Peyer's patch (tissue), 4 donors: Measurements from ENCODE around the gene AP4B1. TPM values are rescaled to one million over a fixed set of nuclear protein-coding genes. Genes with fewer than 3 reads are reported as not detected.
A peak's percentile ranks its signal among the peaks of the same experiment; 100 is the strongest.
"Not testable (repeated sequence)": the region's sequence is repeated elsewhere in the genome, so short reads cannot be mapped to it uniquely, and the experiment has no call there.

ENCODE experiments used
- DNase-seq, 3 donors: peaks; one replicate each; pipeline ENCODE4 v3.0.0-alpha.2; 2017 to 2019
- H3K27ac ChIP-seq, 4 donors: fragments of 200-600 bp; sonication (generic); one replicate each; pipeline ENCODE4 v1.5.1; 2016 to 2019
- H3K27me3 ChIP-seq, 2 donors: fragments of 200-600 bp; sonication (generic); one replicate each; pipeline ENCODE4 v1.5.1; 2019
- H3K36me3 ChIP-seq, 3 donors: fragments of 200-600 bp; sonication (generic); one replicate each; pipeline ENCODE4 v1.5.1; 2016 to 2019
- H3K4me1 ChIP-seq, 4 donors: fragments of 200-600 bp; sonication (generic); one replicate each; pipeline ENCODE4 v1.5.1; 2016 to 2019
- H3K4me3 ChIP-seq, 4 donors: fragments of 200-600 bp; sonication (generic); 1 replicate in 3 of 4; 2 replicates in 1 of 4; pipeline ENCODE4 v1.5.1; 2016 to 2019; ENCODE audit warnings: mild to moderate bottlenecking in 1 of 4
- H3K9me3 ChIP-seq, 4 donors: fragments of 200-600 bp; sonication (generic); one replicate each; pipeline ENCODE4 v1.5.1; 2016 to 2019; ENCODE audit warnings: mild to moderate bottlenecking in 1 of 4
- POLR2A ChIP-seq, 2 donors: fragments of 450-650 bp; IDR thresholded peaks; one replicate each; pipeline ENCODE4 v1.5.1; 2017; ENCODE audit warnings: antibody characterized with exemption in 2 of 2, mild to moderate bottlenecking in 2 of 2, moderate library complexity in 2 of 2
- total RNA-seq, 4 donors: library from RNA; depleted of rRNA; stranded (reverse); fragments of >200 nt; gene quantifications; one replicate each; pipeline ENCODE4 v1.1.0, GENCODE V29; 2016
- TF ChIP-seq, protein P1 (sequence below), 6 experiments: fragments of 450-650 bp in 4 of 6; fragments of 200-600 bp in 2 of 6; sonication (generic) in 1 of 6; IDR thresholded peaks; one replicate each; pipeline ENCODE4 v1.5.1; 2017 to 2019; ENCODE audit warnings: antibody characterized with exemption in 6 of 6, mild to moderate bottlenecking in 3 of 6, moderate library complexity in 1 of 6

The AP4B1 gene
- total RNA-seq, 4 donors from 2014 or later, result 20.8 to 45.8 (median 40.1) TPM

DNA sequence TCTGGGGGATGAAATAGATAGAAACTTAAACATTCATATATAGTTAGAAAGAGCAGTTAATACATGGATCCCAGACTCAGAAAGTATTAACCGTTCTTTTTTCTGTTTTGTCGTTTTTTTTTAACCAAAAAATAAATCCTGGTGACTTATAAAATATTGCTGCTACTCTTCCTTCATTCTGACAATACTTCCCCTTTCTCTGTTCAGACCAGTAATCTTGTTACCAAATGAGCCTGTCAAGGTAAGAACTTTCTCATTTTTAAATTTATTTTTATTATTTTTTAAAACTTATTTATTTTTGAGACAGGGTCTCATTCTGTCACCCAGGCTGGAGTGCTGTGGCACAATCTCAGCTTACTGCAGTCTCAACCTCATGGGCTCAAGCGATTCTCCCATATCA, 46.8 kb downstream of the AP4B1 start:
- Histone ChIP-seq H3K27ac (peak overlapping the region in 1 of 4 donors; percentile 69), H3K36me3 (peaks cover 0 to 31% (median 0%) of the 10 kb centered on the region in 3 donors), H3K4me3 (no peak overlapping the region), H3K27me3 (no peaks in the 10 kb centered on the region), H3K9me3 (no peaks in the 10 kb centered on the region), H3K4me1 (peaks cover 0 to 5% (median 0%) of the 10 kb centered on the region in 4 donors)
- no peak for DNase-seq
- TF ChIP-seq, protein P1, sequence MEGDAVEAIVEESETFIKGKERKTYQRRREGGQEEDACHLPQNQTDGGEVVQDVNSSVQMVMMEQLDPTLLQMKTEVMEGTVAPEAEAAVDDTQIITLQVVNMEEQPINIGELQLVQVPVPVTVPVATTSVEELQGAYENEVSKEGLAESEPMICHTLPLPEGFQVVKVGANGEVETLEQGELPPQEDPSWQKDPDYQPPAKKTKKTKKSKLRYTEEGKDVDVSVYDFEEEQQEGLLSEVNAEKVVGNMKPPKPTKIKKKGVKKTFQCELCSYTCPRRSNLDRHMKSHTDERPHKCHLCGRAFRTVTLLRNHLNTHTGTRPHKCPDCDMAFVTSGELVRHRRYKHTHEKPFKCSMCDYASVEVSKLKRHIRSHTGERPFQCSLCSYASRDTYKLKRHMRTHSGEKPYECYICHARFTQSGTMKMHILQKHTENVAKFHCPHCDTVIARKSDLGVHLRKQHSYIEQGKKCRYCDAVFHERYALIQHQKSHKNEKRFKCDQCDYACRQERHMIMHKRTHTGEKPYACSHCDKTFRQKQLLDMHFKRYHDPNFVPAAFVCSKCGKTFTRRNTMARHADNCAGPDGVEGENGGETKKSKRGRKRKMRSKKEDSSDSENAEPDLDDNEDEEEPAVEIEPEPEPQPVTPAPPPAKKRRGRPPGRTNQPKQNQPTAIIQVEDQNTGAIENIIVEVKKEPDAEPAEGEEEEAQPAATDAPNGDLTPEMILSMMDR (IDR thresholded peaks at IDR 0.05), result no peak
- no peak for TF ChIP-seq POLR2A (IDR thresholded peaks at IDR 0.05)

DNA sequence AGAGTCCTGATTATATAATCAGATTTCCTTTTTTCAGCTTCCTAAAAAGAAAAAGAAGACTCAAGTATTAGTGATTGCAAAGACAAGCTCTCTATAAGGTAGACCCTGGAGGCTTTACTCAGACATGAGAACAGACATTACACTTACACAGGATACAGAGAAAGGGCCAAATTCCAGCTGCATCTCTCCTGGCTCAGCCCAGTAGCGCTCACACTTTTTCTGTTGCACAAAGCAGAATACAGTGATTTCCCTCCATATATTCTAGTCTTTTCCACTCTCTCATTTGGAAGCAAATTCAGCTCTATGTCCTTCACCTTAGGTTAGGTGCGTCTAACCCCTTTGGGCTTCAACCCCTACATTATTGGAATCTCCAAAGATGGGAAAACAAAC, 48.2 kb downstream of the AP4B1 start:
- DNase-seq, result no peak
- TF ChIP-seq, protein P1 (IDR thresholded peaks at IDR 0.05), result no peak
- no peak for TF ChIP-seq POLR2A (IDR thresholded peaks at IDR 0.05)
- Histone ChIP-seq H3K27ac (no peak overlapping the region), H3K9me3 (no peaks in the 10 kb centered on the region), H3K4me3 (no peak overlapping the region), H3K4me1 (peaks cover 0 to 5% (median 0%) of the 10 kb centered on the region in 4 donors), H3K27me3 (no peaks in the 10 kb centered on the region), H3K36me3 (peaks cover 0 to 38% (median 0%) of the 10 kb centered on the region in 3 donors)

DNA sequence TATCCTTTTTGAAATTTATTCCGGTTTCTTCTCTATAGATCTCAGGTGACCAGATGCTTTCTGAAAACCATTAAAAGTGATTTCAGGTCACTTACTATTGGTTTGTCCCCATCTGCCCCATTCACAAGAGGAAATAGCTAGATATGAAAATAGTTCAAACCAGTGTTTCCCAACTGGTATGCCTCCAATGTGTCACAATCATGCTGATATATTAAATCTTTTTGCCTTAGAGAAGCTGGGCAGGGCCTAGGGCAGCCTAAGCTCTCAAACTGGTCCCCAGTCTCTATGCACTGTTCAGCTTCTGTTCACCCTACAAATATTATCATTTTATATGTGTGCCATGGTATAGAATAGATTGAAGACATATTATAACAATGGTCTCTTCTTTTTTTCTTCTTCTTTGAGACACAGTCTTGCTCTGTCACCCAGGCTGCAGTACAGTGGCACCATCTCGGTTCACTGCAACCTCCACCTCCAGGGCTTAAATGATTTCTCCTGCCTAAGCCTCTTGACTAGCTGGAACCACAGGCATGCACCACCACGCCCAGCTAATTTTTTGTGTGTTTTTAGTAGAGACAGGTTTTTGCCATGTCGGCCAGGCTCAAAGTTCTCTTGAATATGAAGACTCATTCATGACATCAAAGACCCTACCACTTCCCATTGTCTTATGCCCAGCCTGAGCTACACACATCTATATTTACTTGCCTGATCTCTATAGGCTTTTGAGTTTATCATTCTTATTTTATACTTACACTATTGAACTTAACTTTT, 48.8 kb downstream of the AP4B1 start:
- no peaks in the 10 kb centered on the region for H3K27me3 ChIP-seq
- no peak for TF ChIP-seq POLR2A (IDR thresholded peaks at IDR 0.05)
- TF ChIP-seq, protein P1 (IDR thresholded peaks at IDR 0.05), result no peak
- peaks cover 0 to 38% (median 0%) of the 10 kb centered on the region in 3 donors for H3K36me3 ChIP-seq
- H3K4me3 ChIP-seq, result no peak overlapping the region
- peaks cover 0 to 5% (median 0%) of the 10 kb centered on the region in 4 donors for H3K4me1 ChIP-seq
- no peaks in the 10 kb centered on the region for H3K9me3 ChIP-seq
- no peak for DNase-seq
- no peak overlapping the region for H3K27ac ChIP-seq

DNA sequence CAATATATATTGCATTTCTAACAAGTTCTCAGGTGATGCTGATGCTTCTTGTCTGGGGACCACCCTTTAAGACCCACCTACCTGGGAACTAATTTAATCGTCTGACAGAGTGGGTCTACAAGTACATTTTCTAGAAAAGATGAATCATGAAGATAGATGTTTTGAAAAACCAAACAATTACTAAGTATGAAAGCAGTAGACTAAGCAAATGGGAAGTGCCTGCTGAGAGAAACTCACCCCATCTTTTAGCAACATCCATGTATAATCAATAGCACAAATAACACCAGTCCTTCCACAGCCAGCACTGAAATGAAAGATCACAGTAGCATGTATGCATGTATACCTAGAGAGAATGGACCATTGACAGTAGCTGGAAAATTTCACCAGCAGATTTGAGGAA, 50.4 kb downstream of the AP4B1 start:
- TF ChIP-seq, protein P1 (IDR thresholded peaks at IDR 0.05), result no peak
- TF ChIP-seq POLR2A (IDR thresholded peaks at IDR 0.05), result no peak
- Histone ChIP-seq H3K36me3 (peaks cover 0 to 38% (median 0%) of the 10 kb centered on the region in 3 donors), H3K27ac (no peak overlapping the region), H3K4me1 (no peaks in the 10 kb centered on the region), H3K9me3 (no peaks in the 10 kb centered on the region), H3K27me3 (no peaks in the 10 kb centered on the region), H3K4me3 (no peak overlapping the region)
- no peak for DNase-seq

DNA sequence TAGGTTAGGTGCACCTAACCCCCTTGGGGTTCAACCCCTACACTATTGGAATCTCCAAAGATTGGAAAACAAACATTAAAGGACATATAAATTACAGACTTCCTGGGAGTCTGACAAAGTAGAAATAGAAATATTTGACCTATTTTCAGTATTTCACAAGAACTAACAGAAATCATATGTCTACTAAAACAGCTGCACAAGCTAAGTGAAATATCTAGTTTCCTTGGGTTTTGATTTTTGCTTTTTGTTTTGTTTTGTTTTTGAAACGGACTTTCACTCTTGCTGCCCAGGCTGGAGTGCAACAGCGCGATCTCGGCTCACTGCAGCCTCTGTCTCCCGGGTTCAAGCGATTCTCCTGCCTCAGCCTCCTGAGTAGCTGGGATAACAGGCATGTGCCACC, 51.9 kb downstream of the AP4B1 start:
- not testable (repeated sequence) for H3K4me1 ChIP-seq, H3K27me3 ChIP-seq, H3K27ac ChIP-seq, H3K4me3 ChIP-seq, H3K9me3 ChIP-seq, DNase-seq
- H3K36me3 ChIP-seq, result peaks cover 0 to 44% (median 0%) of the 10 kb centered on the region in 3 donors

DNA sequence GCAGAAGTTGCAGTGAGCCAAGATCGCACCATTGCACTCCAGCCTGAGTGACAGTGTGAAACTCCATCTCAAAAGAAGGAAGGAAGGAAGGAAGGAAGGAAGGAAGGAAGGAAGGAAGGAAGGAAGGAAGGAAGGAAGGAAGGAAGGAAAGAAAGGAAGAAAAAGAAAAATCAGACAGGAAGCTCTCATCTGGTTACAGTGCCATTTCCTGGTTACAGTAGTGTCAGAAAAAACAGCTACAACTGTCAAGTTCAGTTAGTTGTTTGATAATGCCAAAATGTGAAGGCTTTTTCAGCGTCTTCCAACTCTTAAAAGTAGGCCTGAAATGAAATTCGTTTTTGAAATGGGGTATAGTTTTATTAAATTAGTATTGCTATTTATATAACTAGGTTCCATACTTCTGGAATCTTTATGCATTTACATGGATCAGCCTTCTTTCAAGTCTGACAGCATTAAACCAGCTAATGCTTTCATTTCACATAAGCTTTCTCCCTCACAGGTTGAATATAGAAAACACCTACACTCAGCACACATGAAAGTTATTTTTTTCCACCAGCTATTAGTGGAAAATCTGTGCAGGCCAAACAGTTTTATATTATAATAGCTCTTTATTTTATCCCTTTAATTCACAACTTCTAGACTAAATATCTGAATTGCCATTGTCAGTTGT, 54.3 kb downstream of the AP4B1 start:
- no peaks in the 10 kb centered on the region for H3K9me3 ChIP-seq
- DNase-seq, result no peak

More for the DNA sequence above, 54.3 kb downstream of the AP4B1 start:
- TF ChIP-seq POLR2A (IDR thresholded peaks at IDR 0.05), result no peak
- TF ChIP-seq, protein P1 (IDR thresholded peaks at IDR 0.05), result no peak
- H3K27me3 ChIP-seq, result no peaks in the 10 kb centered on the region
- peaks cover 0 to 30% (median 0%) of the 10 kb centered on the region in 3 donors for H3K36me3 ChIP-seq
- H3K27ac ChIP-seq, result no peak overlapping the region
- H3K4me3 ChIP-seq, result no peak overlapping the region
- H3K4me1 ChIP-seq, result no peaks in the 10 kb centered on the region
